SK-N-SH treated with all-trans-retinoic acid at 6 μM for 48 hours (cell line): ENCODE results near the gene HOXC13.

Experiments used
- ARNTL ChIP-seq: fragments of 450-650 bp; formaldehyde crosslinking; IDR thresholded peaks from 2 replicates; pipeline ENCODE4 v1.5.0; 2020; ENCODE audit warnings: low read depth, mild to moderate bottlenecking, moderate library complexity, borderline replicate concordance
- OSR1 ChIP-seq: fragments of 250-450 bp; sonication (Bioruptor Pico); IDR thresholded peaks from 2 replicates; pipeline ENCODE4 v1.8.0; 2022; ENCODE audit warnings: moderate library complexity, mild to moderate bottlenecking, inconsistent platforms
- PATZ1 ChIP-seq: fragments of 250-450 bp; sonication (Bioruptor Pico); IDR thresholded peaks from 2 replicates; pipeline ENCODE4 v1.8.0; 2020; ENCODE audit warnings: mild to moderate bottlenecking, moderate library complexity, borderline replicate concordance
- TOX ChIP-seq: fragments of 250-450 bp; sonication (Bioruptor Pico); IDR thresholded peaks from 2 replicates; pipeline ENCODE4 v1.8.0; 2021; ENCODE audit warnings: mild to moderate bottlenecking, moderate library complexity, borderline replicate concordance
- ZFP30 ChIP-seq: fragments of 450-650 bp; formaldehyde crosslinking; IDR thresholded peaks from 2 replicates; pipeline ENCODE4 v1.5.0; 2022; ENCODE audit warnings: mild to moderate bottlenecking, moderate library complexity

DNA sequence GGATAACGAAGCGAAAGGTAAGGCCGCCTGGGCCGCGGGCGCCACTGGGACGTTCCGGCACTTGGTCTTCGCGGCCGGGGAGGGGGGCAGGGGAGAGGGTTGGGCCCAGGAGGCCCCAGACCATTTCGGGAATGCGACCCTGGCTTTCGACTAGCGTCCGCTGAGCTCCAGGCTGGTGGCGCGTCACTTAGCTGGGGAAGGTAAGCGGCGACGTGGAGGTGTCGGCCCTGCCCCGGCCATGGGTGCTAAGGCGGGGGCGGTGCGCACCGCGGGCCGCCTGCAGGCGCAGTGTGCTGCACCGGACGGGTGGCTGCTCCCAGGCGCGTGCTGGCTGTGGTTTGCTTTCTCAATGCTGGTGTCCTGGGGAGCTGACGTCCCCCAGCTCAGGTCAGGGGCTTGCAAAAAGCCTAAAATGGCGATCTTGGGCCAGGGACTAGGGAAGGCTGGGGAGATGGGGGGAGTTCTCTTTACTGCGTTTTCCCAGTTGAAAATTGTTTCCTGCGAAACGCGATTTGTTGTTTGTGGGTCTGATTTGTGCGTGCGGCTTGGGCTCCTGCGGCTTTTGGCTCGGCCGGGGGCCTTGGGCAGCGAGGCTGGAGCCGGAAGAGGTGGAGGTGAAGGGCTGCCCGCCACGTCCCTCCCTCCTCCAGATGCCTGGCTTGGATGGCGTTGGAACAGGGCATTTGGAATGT is 47.5 kb downstream of the HOXC13 start:
- TF ChIP-seq ARNTL (CRISPR knock-in tag) (no peak), ZFP30 (no peak), PATZ1 (CRISPR knock-in tag) (no peak), OSR1 (CRISPR knock-in tag) (no peak), TOX (CRISPR knock-in tag) (no peak)
